Mesendoderm (in vitro differentiated cells): ENCODE data around the gene MET.

ENCODE experiments used
- DNase-seq: peaks from one replicate; pipeline ENCODE4 v3.0.0; 2013
- H2AK5ac ChIP-seq: 2 replicates; pipeline ENCODE4 v1.6.1; 2013; ENCODE audit warnings: low read length, inconsistent platforms
- H2BK120ac ChIP-seq: 2 replicates; pipeline ENCODE4 v1.6.1; 2013; ENCODE audit warnings: low read depth, mild to moderate bottlenecking, low read length, moderate library complexity, mixed read lengths
- H2BK15ac ChIP-seq: replicated peaks from 2 replicates; pipeline ENCODE4 v1.6.1; 2013; ENCODE audit warnings: low read depth, mild to moderate bottlenecking, moderate library complexity
- H2BK5ac ChIP-seq: 2 replicates; pipeline ENCODE4 v1.6.1; 2013; ENCODE audit warnings: low read length, inconsistent platforms
- H3K18ac ChIP-seq: 2 replicates; pipeline ENCODE4 v1.6.1; 2013; ENCODE audit warnings: mild to moderate bottlenecking, low read length, mixed read lengths
- H3K23ac ChIP-seq: one replicate; pipeline ENCODE4 v1.6.1; 2013; ENCODE audit warnings: low read length
- H3K27ac ChIP-seq: 2 replicates; pipeline ENCODE4 v1.5.1; 2013; ENCODE audit warnings: low read depth, mild to moderate bottlenecking, inconsistent platforms, low read length, moderate library complexity
- H3K27me3 ChIP-seq: 2 replicates; pipeline ENCODE4 v1.6.1; 2013; ENCODE audit warnings: low read length, control low read depth, mild to moderate bottlenecking, inconsistent platforms; ENCODE audit not compliant: insufficient read depth, poor library complexity
- H3K36me3 ChIP-seq: 2 replicates; pipeline ENCODE4 v1.6.1; 2013; ENCODE audit warnings: low read length, inconsistent platforms; ENCODE audit not compliant: control insufficient read depth, insufficient read depth
- H3K4ac ChIP-seq: one replicate; pipeline ENCODE4 v1.6.1; 2013; ENCODE audit warnings: low read depth, mild to moderate bottlenecking, low read length, moderate library complexity
- H3K4me1 ChIP-seq: 2 replicates; pipeline ENCODE4 v1.6.1; 2013; ENCODE audit warnings: low read depth, low read length, inconsistent platforms; ENCODE audit not compliant: control insufficient read depth
- H3K4me2 ChIP-seq: 2 replicates; pipeline ENCODE4 v1.6.1; 2013; ENCODE audit warnings: low read length
- H3K4me3 ChIP-seq: 2 replicates; pipeline ENCODE4 v1.5.1; 2013; ENCODE audit warnings: mild to moderate bottlenecking, low read length
- H3K56ac ChIP-seq: one replicate; pipeline ENCODE4 v1.6.1; 2013; ENCODE audit warnings: low read length
- H3K79me1 ChIP-seq: 2 replicates; pipeline ENCODE4 v1.6.1; 2013; ENCODE audit warnings: low read length, inconsistent platforms
- H3K79me2 ChIP-seq: 2 replicates; pipeline ENCODE4 v1.6.1; 2013; ENCODE audit warnings: mild to moderate bottlenecking, low read length; ENCODE audit not compliant: control insufficient read depth, insufficient read depth
- H3K9ac ChIP-seq: 2 replicates; pipeline ENCODE4 v1.6.1; 2013; ENCODE audit warnings: low read length, inconsistent platforms
- H4K5ac ChIP-seq: one replicate; pipeline ENCODE4 v1.6.1; 2013; ENCODE audit warnings: low read length
- H4K8ac ChIP-seq: one replicate; pipeline ENCODE4 v1.6.1; 2013; ENCODE audit warnings: low read depth, mild to moderate bottlenecking, control low read depth, low read length, moderate library complexity
- WGBS: extraction: QIAGEN DNeasy Blood & Tissue Kit; methylation state at CpG from one replicate; pipeline ENCODE4 v1.1.7; 2013; ENCODE audit warnings: low lambda C conversion rate, missing lambda C conversion rate; ENCODE audit not compliant: insufficient coverage; ENCODE audit errors: extremely low coverage; 5-methylcytosine and 5-hydroxymethylcytosine counted together

Gene MET

DNA sequence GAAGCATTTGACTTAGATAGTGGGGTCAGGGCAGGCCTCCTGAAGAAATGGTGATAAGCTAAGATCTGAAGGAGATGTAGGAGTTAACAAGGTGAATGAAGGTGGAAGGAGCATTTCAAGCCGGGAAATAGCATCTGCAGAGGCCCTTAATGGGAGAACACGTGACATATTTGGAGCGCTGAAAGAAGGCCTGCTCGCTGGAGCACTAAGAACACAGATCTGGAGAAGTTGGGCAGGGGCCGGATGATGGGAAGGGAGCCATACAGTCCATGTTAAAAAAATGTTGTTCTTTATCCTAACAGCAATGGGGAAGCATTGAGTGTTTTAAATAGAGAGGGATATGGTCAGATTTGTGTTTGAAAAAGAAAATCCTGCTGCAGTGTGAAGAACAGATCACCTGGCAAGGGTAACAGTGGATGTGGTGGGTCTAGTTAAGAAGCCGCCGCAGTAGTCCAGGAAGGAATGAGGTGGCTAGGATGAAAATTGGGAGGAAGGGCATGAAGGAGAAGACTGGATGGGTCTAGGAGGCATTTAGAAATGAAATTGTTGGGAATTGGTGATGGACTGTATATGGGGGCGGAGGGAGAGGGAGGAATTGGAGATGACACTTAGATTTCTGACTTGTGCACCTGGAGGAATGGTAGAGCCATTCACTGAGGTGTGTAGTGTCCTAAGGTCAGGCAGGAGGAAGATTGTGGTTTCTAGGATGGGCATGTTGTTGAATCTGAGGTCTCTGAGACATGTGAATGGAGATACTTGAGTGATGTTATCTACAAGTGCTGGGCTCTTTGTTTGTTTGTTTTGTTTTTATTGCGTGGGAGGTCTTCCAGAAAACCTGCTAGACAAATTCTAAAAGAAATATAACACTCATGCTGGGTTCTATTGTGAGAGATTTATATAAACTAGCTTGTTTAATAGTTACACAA, 58.4 kb downstream of the MET start:
- no peak overlapping the region for H4K5ac ChIP-seq
- no peaks in the 10 kb centered on the region for H3K36me3 ChIP-seq
- H3K4me2 ChIP-seq, result no peak overlapping the region
- H2AK5ac ChIP-seq, result no peak overlapping the region
- peaks cover 2% of the 10 kb centered on the region for H3K4me1 ChIP-seq
- H4K8ac ChIP-seq, result no peak overlapping the region
- no peak overlapping the region for H3K4me3 ChIP-seq
- no peak for DNase-seq
- H2BK120ac ChIP-seq, result no peak overlapping the region
- no peak overlapping the region for H3K4ac ChIP-seq
- H3K27me3 ChIP-seq, result no peaks in the 10 kb centered on the region
- H3K9ac ChIP-seq, result no peak overlapping the region
- H3K56ac ChIP-seq, result no peak overlapping the region
- H2BK5ac ChIP-seq, result no peak overlapping the region
- H3K79me2 ChIP-seq, result no peaks in the 10 kb centered on the region
- H3K18ac ChIP-seq, result no peak overlapping the region
- no peak overlapping the region for H2BK15ac ChIP-seq
- no peaks in the 10 kb centered on the region for H3K79me1 ChIP-seq
- no peak overlapping the region for H3K27ac ChIP-seq
- no peak overlapping the region for H3K23ac ChIP-seq
- no CpG with 5 or more reads among the region's 9 CpGs for WGBS

DNA sequence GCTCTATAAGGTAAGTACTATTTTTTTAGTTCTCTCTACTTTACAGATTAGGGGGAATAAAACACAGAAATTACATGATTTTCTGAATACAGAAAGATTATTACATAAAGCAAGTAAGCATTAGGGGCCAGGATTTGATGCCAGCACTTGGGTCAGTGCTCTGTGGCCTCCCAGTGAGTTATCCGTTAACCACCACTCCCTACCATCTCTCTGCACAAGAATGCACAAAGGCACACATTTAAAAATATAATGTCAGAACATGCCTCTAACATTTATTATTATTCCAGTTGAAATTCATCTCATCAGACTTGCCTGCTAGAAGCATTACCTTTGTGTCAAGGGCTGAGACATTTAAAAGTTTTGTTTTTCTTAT, 59.0 kb downstream of the MET start:
- no peak for DNase-seq

DNA sequence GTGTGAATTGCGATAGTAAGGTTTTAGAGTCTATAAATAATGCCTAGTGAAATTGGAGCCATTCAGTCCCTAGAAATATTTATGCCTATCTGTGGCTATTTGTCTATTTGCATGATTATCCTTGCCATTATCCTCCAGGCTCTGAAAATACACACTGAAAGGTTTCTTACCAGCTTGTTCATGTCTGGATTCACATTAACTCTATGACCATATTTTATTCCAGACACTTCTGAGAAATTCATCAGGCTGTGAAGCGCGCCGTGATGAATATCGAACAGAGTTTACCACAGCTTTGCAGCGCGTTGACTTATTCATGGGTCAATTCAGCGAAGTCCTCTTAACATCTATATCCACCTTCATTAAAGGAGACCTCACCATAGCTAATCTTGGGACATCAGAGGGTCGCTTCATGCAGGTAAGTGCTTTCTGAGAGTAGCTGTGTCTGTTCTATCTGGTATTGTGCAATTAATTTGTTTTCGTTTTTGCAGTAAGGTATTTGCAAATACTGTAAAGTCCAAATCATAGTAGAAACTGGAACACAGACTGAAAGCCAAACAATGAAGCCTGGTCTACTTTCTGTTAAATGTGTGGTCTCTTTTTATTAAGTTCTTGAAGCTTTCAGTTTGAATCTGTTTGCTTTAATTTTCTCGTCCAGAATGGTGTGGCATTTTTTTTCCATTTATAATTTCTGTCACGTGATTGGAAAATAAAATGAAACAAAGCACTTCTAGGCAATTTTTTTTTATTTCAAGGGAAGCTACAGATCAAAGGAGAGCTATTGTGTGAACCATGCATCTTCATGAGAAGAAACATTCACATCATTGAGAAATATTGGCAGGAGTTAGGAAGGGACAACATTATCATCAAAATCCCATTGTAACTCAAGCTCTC, 59.7 kb downstream of the MET start:
- Histone ChIP-seq H3K36me3 (no peaks in the 10 kb centered on the region), H3K18ac (no peak overlapping the region), H2BK15ac (no peak overlapping the region), H3K4me1 (peaks cover 2% of the 10 kb centered on the region), H3K79me1 (no peaks in the 10 kb centered on the region), H3K9ac (no peak overlapping the region), H3K4me3 (no peak overlapping the region), H3K79me2 (no peaks in the 10 kb centered on the region), H3K27me3 (no peaks in the 10 kb centered on the region), H4K5ac (no peak overlapping the region), H3K27ac (no peak overlapping the region), H2BK5ac (no peak overlapping the region), H2AK5ac (no peak overlapping the region), H3K4ac (no peak overlapping the region), H4K8ac (no peak overlapping the region), H3K23ac (no peak overlapping the region), H3K4me2 (no peak overlapping the region), H3K56ac (no peak overlapping the region), H2BK120ac (no peak overlapping the region)
- DNase-seq, result no peak
- no CpG with 5 or more reads among the region's 12 CpGs for WGBS

More for the DNA sequence above, 59.0 kb downstream of the MET start:
- Histone ChIP-seq H3K4me1 (peaks cover 2% of the 10 kb centered on the region), H3K4ac (no peak overlapping the region), H3K79me2 (no peaks in the 10 kb centered on the region), H4K8ac (no peak overlapping the region), H3K4me2 (no peak overlapping the region), H3K9ac (no peak overlapping the region), H2BK120ac (no peak overlapping the region), H3K27me3 (no peaks in the 10 kb centered on the region), H3K4me3 (no peak overlapping the region), H2BK15ac (no peak overlapping the region), H3K56ac (no peak overlapping the region), H2AK5ac (no peak overlapping the region), H2BK5ac (no peak overlapping the region), H3K23ac (no peak overlapping the region), H3K27ac (no peak overlapping the region), H4K5ac (no peak overlapping the region), H3K79me1 (no peaks in the 10 kb centered on the region), H3K36me3 (no peaks in the 10 kb centered on the region), H3K18ac (no peak overlapping the region)
- WGBS, result no CpG with 5 or more reads among the region's 1 CpG

DNA sequence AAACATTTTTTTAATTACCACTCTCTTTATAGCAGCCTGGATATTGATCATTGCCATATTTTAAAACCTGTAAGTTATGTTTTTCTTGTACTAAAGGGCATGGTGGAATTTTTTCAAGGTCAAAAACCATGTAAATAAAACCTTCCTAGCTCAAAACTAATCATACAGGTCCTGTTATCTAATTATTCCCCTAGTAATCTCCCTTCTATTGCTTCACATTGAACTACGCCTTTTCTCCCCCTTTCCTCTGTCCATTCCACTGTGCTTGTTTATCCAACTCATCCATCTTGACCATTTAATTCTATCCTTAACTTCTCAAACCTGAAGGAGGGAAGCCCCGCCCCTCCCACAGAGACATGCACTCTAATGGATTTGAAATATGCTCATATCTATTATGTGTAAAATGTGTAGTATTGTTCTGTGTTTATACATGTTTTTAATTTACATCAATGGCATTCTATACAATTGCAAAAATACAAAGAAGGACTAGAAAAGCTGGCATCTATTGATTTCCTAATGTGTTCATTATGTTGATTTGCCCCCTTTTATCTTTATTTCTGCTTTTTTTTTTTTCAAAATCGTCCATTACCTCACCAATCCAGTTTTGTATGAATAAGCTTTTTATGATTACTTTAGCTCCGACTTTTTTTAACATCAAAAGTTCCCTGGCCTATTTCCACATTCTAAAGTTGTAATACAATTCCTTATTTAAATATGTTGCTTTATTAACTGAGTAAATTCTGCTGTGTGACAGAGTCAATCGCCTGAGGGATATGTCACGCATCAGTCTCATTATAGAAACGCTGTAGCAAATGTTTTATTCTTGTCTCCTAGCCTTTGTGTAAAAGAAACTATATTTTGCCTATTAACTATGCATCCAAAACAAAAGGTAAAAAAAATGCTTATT, 61.0 kb downstream of the MET start:
- Histone ChIP-seq H2BK120ac (no peak overlapping the region), H2BK5ac (no peak overlapping the region), H3K36me3 (no peaks in the 10 kb centered on the region), H3K56ac (no peak overlapping the region), H3K4me1 (no peaks in the 10 kb centered on the region), H3K27me3 (no peaks in the 10 kb centered on the region), H3K18ac (no peak overlapping the region), H3K79me2 (no peaks in the 10 kb centered on the region), H3K79me1 (no peaks in the 10 kb centered on the region), H3K4me2 (no peak overlapping the region), H4K8ac (no peak overlapping the region), H2BK15ac (no peak overlapping the region), H3K27ac (no peak overlapping the region), H2AK5ac (no peak overlapping the region), H4K5ac (no peak overlapping the region), H3K4me3 (no peak overlapping the region), H3K23ac (no peak overlapping the region), H3K4ac (no peak overlapping the region), H3K9ac (no peak overlapping the region)
- WGBS, result no CpG with 5 or more reads among the region's 7 CpGs
- DNase-seq, result no peak

DNA sequence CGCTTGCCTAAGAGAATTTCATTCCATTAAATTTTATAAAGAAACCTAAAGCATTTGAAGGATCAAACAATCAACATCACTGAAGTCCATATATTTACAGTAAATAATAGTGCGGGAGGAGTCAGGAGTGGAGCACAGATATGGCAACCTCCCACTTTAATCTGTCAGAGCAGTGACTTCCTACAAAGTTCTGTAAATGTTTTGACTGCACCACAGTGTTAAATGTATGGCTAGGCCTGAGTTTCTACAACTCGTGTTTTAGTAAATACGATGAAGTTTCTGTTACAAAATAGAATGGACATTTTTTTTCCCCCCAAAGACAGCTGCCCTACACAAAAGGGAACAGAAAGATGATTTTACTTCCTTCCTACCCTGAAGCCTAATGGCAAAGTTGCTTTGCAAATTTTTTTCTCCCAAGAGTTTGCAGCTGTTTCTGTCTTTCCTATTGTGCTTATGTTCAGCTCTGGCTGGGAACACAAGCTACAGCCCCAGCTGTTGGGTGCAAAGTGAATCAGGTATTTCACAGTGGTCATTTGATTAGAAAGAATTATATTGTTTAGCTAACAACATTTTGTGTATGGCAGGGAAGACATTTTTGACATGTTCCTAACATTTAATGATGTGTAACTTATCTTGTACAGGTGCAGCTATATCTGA, 62.1 kb downstream of the MET start:
- Histone ChIP-seq H3K27ac (no peak overlapping the region), H3K27me3 (no peaks in the 10 kb centered on the region), H3K56ac (no peak overlapping the region), H3K79me1 (no peaks in the 10 kb centered on the region), H3K9ac (no peak overlapping the region), H4K8ac (no peak overlapping the region), H3K36me3 (no peaks in the 10 kb centered on the region), H2BK120ac (no peak overlapping the region), H4K5ac (no peak overlapping the region), H3K4ac (no peak overlapping the region), H3K4me3 (no peak overlapping the region), H2BK15ac (no peak overlapping the region), H2AK5ac (no peak overlapping the region), H2BK5ac (no peak overlapping the region), H3K79me2 (no peaks in the 10 kb centered on the region), H3K4me1 (no peaks in the 10 kb centered on the region), H3K23ac (no peak overlapping the region), H3K18ac (no peak overlapping the region), H3K4me2 (no peak overlapping the region)
- DNase-seq, result no peak
- WGBS, result no CpG with 5 or more reads among the region's 4 CpGs
